GM19467 (cell line): ENCODE data around the gene ARHGDIG.

Experiments
- ATAC-seq: cut with Tn5 transposase; IDR thresholded peaks from one replicate; pipeline ENCODE4 v1.9.1; 2021; ENCODE audit warnings: mild to moderate bottlenecking, moderate library complexity; ENCODE audit not compliant: unreplicated experiment

Gene ARHGDIG

DNA sequence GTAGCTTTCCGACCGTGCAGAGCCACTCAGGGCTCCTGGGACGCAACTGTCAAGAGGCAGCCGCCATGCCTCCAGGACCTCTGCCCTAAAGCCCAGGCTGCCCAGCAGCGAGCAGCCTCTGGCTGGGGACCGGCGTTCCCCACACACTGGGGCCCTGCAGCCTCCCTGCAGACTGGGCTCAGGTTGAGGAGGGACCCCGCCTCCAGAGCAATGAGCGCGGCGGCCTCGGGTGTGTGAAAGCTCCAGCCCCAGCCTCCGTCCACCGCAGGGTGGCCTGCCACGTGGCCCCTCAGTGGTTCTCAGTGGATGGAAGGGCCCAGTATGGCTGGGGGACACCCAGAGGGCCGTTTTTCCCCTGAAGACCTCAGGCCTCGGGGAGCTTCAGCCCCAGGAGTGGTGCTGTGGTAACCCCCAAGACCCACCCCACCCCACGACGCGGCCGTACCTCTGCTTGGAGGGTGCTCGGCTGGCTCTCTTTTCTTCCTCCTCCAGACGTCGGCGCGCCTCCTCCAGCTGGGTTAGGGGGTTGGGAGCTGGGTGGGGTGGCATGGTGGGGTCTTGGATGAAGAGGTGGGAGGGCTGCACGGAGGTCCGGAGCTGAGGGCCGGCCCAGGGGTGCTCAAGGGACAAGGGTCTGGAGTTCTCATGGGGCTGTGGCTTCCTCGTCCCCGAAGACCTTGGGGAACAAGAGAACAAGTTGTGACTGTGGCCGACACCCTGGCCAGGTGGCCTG is 12.8 kb downstream of the ARHGDIG start:
- no peak for ATAC-seq

- no peak for ATAC-seq
These were observed 15.9 kb downstream of the ARHGDIG start for GRCh38 chr16:296276-296675.

DNA sequence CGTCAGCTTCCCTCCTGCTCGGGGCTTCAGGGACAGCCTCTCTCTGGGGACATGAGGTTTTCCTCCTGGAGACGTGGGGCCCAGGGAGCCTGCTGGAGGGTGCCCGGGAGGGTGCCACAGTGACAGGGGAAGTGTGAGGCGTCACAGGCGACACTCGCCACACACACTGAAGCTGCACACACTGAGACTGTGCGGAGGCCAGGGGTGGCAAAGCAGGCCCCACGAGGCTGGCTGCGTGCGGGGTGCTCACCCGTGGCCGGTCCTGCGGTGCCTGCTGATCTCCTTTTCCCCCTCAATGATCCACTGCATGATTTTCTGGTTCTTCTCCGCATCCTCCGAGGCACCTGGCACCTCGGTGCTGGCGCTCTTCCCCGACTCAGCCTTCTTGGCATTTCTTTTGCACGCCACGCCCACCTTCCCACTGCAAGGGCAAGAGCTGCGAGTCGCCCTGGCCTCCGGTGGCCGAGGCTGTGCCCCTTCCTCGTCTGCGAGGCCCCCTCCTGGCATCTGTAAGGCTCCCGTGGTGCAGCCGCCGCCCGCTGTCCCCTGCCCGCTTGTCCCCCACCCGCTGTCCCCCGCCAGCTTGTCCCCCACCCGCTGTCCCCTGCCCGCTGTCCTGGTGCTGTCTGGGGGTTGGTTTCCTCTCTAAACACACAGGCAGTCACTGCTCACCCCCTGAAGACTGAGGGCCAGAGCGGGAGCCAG is 16.6 kb downstream of the ARHGDIG start:
- no peak for ATAC-seq

DNA sequence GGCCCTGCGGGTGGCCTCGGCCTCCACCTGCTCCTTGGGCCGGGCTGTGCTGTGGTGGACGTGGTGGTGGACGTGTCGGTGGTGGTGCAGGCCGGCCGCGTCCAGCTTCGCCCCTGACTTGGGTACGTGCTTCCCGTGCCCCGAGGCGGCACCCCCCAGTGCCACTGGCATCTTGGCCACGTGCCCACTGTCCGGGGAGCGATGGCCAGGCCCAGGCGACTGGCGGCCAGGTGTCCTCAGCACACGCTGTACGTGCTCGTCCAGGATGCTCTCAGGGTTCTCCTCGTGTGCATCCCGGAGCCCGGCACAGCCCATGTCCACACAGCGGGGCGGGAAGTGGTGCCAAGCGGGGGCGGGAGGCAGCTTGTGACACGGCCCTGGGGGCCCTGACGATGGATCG is 17.4 kb downstream of the ARHGDIG start:
- ATAC-seq, result no peak

- no peak for ATAC-seq
These were observed 20.8 kb downstream of the ARHGDIG start for GRCh38 chr16:301235-301634.

DNA sequence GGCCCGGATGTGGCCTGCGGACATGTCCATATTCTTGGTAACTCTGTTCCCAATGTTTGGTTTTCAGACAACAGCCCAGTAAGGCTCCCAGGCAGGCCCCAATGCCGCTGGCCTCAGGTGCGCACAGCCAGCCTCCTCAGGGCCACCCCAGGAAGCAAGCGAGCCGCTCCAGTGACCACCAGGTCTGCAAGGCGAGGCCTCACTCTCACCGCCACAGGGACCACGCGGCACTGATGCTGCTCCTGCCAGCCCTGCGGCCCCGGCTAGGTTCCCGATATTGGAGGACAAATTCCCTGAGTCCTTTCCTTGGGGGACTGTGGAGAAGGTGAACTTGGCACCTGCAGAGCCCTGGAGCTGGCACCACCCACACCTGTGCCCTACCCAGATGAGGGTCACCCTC is 21.6 kb downstream of the ARHGDIG start:
- ATAC-seq, result no peak

- ATAC-seq, result no peak
These were observed 23.5 kb downstream of the ARHGDIG start for GRCh38 chr16:303760-304505.

GRCh38 chr16:305916-306626 is 25.7 kb downstream of the ARHGDIG start:
- ATAC-seq, result no peak

- no peak for ATAC-seq
These were observed 26.6 kb downstream of the ARHGDIG start for GRCh38 chr16:306911-307370.

DNA sequence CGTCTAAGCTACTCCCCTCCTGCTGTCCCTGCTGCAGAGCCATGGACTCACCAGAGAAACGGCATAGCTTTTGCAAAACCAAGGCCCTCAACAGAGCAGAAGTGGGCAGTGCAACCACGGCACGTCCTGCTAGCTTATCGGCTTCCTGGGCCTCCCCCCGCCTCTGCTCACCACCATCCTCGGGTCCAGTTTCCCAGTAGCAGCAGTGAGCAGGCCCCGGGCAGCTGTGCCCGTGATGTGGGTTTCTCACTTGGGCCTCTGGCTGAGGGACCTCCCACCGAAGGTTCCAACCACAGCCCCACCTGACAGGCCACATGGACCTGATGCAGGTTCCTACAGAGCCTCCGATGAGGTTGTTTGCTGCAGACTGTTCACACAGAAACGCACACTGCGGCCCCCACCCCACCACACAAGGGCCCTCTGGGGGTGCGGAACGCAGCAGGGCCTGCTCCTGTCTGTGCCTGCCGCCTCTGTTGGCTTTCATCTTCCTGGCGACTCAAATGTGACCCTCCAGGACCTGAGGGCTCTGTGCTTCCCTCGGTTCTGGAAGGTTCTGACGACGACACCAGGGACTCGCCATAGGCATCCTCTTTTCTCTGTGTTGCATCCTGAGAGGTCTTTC is 27.4 kb downstream of the ARHGDIG start:
- ATAC-seq, result no peak

- no peak for ATAC-seq
These were observed 29.1 kb downstream of the ARHGDIG start for GRCh38 chr16:309476-309875.

DNA sequence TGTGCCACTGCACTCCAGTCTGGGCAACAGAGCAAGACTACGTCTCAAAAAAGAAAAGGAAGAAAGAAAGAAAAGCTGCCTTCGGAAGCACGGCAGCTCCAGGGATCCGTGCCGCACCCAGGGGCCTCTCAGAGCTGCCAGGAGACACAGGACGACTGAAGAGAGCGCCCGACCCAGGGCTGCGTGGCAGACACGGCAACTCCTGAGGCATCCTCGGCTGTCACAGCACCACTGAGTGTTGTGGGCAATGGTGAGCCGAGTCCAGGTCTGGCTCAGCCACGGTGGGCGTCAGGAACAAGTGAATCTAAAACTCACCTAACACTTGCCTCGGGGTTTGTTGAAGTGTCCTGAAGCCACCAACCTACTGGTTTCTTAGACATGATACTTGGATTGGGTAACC is 31.3 kb downstream of the ARHGDIG start:
- no peak for ATAC-seq

DNA sequence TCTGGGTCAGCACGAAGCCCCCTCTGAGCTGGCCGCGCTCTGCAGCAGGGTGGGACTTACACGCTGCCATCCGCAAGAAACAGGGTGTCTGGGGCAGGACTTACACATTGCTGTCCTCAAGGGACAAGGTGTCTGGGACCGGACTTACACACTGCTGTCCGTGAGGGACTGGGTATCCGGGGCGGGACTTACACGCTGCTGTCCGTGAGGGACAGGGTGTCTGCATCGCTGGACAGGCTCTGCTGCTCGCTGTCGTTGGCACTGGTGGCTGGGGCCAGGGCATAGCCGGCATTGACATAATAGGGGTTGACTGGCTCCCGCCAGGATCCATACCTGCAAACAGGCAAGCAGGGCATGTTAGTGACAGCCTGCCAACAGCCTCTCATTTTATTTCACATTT is 34.0 kb downstream of the ARHGDIG start:
- no peak for ATAC-seq

- no peak for ATAC-seq
These were observed 34.5 kb downstream of the ARHGDIG start for GRCh38 chr16:314795-315299.

- no peak for ATAC-seq
These were observed 36.5 kb downstream of the ARHGDIG start for GRCh38 chr16:316741-317464.

DNA sequence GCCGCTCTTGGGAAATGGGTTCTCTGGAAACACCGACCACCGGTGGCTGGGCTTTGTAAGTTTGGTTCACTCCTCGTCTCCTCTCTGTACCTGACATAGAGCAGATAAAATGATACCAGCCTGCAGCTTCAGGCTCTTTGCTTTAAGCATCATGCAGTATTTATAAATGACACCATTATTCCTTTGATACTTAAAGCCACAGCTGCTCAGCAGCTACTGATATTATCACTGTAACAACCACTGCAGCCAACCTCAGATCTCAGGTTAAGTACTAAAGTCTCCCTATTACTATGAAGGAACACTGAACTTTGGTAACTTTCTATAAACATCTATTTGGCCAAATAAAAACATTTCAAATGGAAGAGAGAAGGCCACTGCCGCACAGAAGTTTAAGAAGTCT is 37.2 kb downstream of the ARHGDIG start:
- no peak for ATAC-seq

DNA sequence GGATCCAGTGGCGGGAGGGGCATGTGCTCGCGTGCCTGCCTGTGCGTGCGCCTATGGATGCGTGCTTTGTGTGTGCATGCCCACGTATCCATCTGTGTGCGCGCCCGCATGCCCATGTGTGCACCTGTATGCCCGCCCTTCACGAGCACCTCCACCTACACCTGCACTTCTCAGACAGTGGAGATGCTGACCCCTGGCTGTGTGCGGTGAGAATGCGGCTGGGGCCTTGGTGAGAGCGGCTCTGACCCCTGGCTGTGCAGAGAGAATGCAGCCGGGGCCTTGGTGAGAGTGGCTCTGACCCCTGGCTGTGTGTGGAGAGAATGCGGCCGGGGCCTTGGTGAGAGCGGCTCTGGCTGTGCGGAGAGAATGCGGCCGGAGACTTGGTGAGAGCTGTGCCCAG is 38.2 kb downstream of the ARHGDIG start:
- ATAC-seq, result no peak

DNA sequence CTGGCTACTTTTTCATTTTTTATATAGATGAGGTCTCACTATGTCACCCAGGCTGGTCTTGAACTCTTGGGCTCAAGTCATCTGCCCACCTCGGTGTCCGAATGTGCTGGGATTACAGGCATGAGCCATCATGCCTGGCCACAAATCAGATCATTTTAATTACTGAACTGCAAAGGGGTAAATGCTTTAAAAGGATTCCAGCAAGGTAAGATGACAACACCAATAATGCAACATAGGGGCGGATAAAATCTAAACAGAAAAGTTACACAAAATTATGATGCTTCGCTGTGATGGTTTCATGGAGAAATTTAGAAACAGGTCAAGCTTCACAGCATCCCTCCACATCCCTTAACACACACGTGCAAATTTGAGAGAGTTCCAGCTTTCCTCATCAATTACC is 39.8 kb downstream of the ARHGDIG start:
- no peak for ATAC-seq

- no peak for ATAC-seq
These were observed 41.1 kb downstream of the ARHGDIG start for GRCh38 chr16:321532-321931.
